Stimulated activated CD4-positive, alpha-beta T cell treated with anti-CD3 and anti-CD28 coated beads, TNF-alpha, amount 100 ng/mL, for 24 hours (primary cell): Measurements from ENCODE around the gene CLSTN1.
A peak's percentile ranks its signal among the peaks of the same experiment; 100 is the strongest.
"Not testable (repeated sequence)": the region's sequence is repeated elsewhere in the genome, so short reads cannot be mapped to it uniquely, and the experiment has no call there.

ENCODE experiments used
- DNase-seq, 3 experiments: peaks; one replicate each; pipeline ENCODE4 v3.0.0-alpha.2; 2020; ENCODE audit warnings: low read depth in 3 of 3

CLSTN1 gene

GRCh38 chr1:9797049-9797448, 26.7 kb downstream of the CLSTN1 start:
- DNase-seq: no peak

DNA sequence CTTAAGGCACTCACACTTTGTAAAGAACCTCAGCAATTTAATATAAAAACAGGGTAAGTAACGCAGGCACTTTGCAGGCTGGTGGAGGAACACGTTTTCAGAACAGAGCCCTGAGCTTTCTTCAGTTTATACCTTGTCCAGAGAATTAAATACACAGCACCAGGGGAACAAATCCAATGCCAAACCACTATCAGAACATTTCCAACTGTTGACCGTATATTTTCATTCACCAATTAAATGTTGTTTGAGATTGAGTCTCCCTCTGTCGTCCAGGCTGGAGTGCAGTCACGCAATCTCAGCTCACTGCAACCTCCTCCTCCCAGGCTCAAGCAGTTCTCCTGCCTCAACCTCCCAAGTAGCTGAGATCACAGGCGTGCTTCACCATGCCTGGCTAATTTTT, 29.7 kb downstream of the CLSTN1 start:
- no peak for DNase-seq

GRCh38 chr1:9793291-9793690, 30.5 kb downstream of the CLSTN1 start:
- DNase-seq: no peak

- no peak for DNase-seq
Measured at GRCh38 chr1:9792156-9793042, 31.4 kb downstream of the CLSTN1 start.

DNA sequence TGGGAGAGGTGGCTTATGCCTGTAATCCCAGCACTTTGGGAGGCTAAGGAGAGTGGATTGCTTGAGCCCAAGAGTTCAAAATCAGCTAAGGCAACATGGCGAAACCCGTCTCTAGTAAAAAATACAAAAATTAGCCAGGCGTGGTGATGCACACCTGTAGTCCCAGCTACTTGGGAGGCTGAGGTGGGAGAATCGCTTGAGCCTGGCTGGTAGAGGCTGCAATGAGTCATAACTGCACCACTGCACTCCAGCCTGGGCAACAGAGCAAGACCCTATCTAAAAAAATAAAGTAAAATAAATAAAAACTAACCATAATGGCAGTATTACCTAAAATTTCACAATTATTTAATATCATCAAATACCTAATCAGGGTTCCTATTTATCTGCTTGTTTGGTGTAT, 34.1 kb downstream of the CLSTN1 start:
- not testable (repeated sequence) for DNase-seq

- DNase-seq: peak; percentile 7 to 38 (median 34)
Measured at GRCh38 chr1:9787702-9788101, 36.1 kb downstream of the CLSTN1 start.

DNA sequence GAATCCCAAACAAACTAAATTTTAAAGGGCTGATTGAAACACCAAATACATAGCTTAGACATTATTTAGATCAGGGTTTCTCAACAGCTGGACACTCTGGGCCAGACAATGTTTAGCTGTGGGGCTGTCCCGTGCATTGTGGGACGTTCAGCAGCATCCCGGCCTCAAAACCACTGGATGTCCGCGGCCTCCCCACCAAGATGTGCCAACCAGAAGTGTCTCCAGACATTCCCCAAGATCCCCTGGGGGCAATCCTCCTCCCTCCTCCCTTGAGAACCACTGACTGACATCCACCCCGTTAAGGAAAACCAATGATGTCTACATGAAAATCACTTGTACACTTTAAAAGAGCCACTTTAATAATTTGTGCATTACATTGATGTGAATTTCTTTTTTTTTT, 38.4 kb downstream of the CLSTN1 start:
- DNase-seq: no peak

DNA sequence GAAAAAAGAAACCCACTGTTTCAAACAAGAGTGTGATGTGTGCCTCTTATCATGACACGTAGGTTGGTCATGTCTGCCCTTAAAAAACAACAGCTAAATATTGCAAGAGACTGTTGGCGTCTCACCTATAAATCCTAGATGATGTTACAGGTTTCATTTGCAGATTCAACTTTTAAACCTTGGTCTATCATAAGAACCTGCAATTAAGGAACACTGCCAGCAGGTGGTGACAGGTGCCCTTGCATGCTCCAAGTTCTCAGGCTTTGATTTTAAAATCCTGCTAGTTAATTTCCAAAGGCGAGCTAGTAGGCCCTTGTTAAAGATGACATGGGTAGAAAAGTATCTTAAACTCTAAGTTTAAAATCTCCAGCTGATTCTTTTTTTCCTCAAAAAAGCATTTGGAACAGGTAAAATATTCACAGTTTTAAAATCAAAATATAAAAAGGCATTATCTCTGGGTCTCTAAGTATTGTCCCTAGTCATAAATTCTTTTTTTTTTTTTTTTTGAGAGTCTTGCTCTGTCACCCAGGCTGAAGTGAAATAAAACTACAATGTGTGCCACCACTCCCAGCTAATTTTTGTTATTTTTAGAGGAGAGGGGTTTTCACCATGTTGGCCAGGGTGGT, 39.1 kb downstream of the CLSTN1 start:
- peak; percentile 46 to 50 (median 48) for DNase-seq

- DNase-seq: no peak
Measured at GRCh38 chr1:9782897-9783296, 40.9 kb downstream of the CLSTN1 start.

GRCh38 chr1:9782116-9782751, 41.5 kb downstream of the CLSTN1 start:
- DNase-seq: no peak

DNA sequence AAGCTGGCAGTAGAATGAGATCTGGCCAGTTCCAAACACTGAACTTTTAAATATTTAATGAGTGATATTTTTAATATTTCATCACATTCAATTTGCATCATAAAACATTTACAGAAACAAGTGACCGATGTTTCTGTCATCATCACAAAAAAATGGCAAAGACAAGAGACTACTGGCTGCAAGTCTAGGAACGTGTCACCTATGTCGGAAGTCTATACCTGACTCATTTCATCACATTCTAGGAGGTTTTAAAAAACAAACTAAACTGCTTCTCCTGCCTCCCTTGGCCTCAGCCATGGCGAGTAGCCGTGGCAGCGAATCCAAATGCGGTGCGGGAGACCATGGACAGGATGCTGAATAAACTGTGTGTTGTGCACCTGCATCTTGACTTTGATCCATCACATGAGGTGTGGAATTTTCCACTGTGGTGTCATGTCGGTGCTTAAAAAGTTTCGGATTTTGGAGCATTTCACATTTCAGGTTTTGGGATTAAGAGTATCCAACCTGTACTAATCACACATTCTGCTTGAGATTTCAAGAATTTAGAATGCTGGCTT, 43.1 kb downstream of the CLSTN1 start:
- DNase-seq: no peak

GRCh38 chr1:9778905-9779304, 44.9 kb downstream of the CLSTN1 start:
- no peak for DNase-seq

DNA sequence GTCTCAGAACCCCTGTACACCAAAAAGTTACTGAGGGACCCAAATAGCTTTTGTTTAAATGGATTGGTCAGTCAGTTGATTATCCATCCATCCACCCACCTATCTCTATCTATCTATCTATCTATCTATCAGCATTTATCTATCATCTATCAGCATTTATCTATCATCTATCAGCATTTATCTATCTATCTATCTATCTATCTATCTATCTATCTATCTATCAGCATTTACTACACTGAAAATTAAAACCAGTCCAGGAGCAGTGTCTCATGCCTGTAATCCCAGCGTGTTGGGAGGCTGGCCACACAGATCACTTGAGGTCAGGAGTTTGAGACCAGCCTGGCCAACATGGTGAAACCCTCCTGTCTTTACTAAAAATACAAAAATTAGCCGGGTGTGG, 47.1 kb downstream of the CLSTN1 start:
- DNase-seq: no peak

DNA sequence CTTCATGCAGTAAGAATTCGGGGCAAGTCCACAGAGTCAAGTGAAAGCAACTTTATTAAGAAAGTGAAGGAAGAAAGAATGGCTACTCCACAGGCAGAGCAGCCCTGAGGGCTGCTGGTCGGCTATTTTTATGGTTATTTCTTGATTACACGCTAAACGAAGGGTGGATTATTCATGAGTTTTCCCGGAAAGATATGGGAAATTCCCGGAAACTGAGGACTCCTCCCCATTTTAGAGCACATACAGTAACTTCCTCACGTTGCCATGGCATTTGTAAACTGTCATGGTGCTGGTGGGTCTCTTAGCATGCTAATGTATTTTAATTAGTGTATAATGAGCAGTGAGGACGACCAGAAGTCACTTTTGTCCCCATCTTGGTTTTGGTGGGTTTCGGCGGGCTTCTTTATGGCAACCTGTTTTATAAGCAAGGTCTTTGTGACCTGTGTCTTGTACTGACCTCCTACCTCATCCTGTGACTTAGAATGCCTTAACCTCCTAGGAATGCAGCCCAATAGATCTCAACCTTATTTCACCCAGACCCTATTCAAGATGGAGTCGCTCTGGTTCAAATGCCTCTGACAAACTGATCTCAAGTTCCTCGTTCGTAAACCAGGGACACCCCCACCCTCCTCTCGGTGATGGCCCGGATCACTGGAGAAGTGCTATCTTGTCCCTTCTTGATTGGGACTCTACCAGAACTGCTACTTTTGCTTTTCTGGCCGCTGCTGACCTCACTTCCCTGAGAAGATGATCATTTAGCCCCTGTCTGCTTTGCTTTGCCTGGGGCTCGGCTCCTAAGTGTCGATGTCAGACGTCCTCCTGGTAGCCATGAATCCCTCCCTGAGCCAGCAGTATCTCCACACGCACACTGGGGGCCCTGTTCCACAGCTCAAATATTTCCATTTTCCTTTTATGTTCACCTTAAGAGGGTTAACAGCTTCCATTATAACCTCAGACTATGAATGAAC, 48.8 kb downstream of the CLSTN1 start:
- DNase-seq: no peak

GRCh38 chr1:9770298-9770697, 53.5 kb downstream of the CLSTN1 start:
- no peak for DNase-seq

GRCh38 chr1:9768983-9769382, 54.8 kb downstream of the CLSTN1 start:
- DNase-seq: no peak

DNA sequence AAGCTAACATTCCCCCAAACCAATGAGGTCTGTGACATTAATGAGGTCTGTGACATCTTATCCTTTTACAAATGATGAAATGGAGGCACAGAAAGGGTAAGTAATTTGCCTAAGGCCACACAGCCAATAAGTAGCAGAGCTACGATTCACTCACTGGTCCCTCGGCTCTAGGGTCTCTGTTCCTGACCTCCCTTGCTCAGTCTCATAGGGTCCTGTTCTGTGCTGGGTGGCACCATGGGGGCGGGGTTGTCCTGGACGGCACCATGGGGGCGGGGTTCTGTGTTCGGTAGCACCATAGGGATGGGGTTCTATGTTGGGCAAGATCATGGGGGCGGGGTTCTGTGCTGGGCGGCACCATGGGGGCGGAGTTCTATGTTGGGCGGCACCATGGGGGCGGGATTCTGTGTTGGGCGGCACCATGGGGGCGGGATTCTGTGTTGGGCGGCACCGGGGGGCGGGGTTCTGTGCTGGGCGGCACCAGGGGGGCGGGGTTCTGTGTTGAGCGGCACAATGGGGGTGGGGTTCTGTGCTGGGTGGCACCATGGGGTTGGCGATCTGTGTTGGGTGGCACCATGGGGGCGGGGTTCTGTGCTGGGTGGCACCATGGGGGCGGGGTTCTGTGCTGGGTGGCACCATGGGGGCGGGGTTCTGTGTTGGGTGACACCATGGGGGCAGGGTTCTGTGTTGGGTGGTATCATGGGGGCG, 55.6 kb downstream of the CLSTN1 start:
- peak in 1 of 3 experiments; percentile 21 for DNase-seq

GRCh38 chr1:9766759-9767442, 56.9 kb downstream of the CLSTN1 start:
- DNase-seq: no peak

- no peak for DNase-seq
Measured at GRCh38 chr1:9764550-9764949, 59.2 kb downstream of the CLSTN1 start.

DNA sequence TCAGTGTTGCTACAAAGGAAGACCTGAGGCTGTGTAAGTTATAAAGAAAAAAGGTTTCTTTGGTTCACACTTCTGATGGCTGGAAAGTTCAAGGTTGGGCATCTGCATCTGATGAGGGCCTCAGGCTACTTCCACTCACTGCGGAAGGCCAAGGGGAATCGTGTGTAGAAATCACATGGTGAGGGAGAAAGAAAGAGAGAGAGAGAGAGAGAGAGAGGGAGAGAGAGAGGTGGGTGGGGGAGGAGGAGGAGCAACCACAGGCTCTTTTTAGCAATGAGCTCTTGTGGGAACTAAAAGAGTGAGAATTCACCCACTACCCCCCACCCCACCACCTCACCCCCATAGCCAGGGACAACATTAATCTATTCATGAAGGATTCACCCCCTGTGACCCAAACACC, 59.9 kb downstream of the CLSTN1 start:
- DNase-seq: no peak
